K562 (cell line): Measurements from ENCODE around the gene FIBP. TPM values are rescaled to one million over a fixed set of nuclear protein-coding genes. Genes with fewer than 3 reads are reported as not detected.

Source experiments
- DDX20 ChIP-seq: fragments of 450-650 bp; IDR thresholded peaks from 2 replicates; pipeline ENCODE4 v1.6.1; 2016; ENCODE audit warnings: missing genetic modification characterization, low read depth, mild to moderate bottlenecking, missing compliant biosample characterization, moderate library complexity
- KLF10 ChIP-seq: fragments of 250-450 bp; sonication (Bioruptor Pico); IDR thresholded peaks from 2 replicates; pipeline ENCODE4 v1.6.1; 2021; ENCODE audit warnings: matching md5 sums
- NCOR1 ChIP-seq: fragments of 450-650 bp; IDR thresholded peaks from 2 replicates; pipeline ENCODE4 v1.6.1; 2016; ENCODE audit warnings: mild to moderate bottlenecking, moderate library complexity
- ZC3H11A ChIP-seq: IDR thresholded peaks from 2 replicates; pipeline ENCODE4 v1.6.1; 2012; ENCODE audit warnings: low read depth, low read length, improper control_type of control experiment
- ZNF3 ChIP-seq: fragments of 250-450 bp; sonication (Bioruptor Pico); IDR thresholded peaks from 2 replicates; pipeline ENCODE4 v1.5.0; 2021; ENCODE audit warnings: mild to moderate bottlenecking, moderate library complexity
- polyA plus RNA-seq, 8 experiments: library from polyadenylated mRNA; depleted of rRNA in 4 of 8; stranded (reverse) in 5 of 8; unstranded in 3 of 8; fragments of >200 nt; fragmentation: Nextera tagmentation in 2 of 8; fragmentation: Illumina TruSeq in 1 of 8; extraction: Ambion mirVana in 2 of 8; extraction: Trizol in 1 of 8; gene quantifications; 2 replicates each; pipeline versions ENCODE4 v1.2.1 to v1.2.3, GENCODE V29; 2011 to 2014; ENCODE audit warnings: inconsistent platforms in 1 of 8, missing spikeins in 1 of 8
- total RNA-seq, 7 experiments: library from RNA; depleted of rRNA in 6 of 7; stranded (reverse); fragments of >200 nt in 6 of 7; fragmentation: Illumina TruSeq in 2 of 7; extraction: Trizol in 2 of 7; gene quantifications; 2 replicates each; pipeline versions ENCODE4 v1.2.1 to v1.2.3, GENCODE V29; 2011 to 2021; ENCODE audit warnings: low replicate concordance in 1 of 7
- TF ChIP-seq, protein P1 (sequence below), 2 experiments: fragments of 450-650 bp; formaldehyde crosslinking in 1 of 2; IDR thresholded peaks; 2 replicates each; pipeline versions ENCODE4 v1.4.0 to v1.6.1; 2014 to 2020; ENCODE audit warnings: mild to moderate bottlenecking in 2 of 2, borderline replicate concordance in 1 of 2, low read depth in 1 of 2
- TF ChIP-seq, protein P2 (sequence below), 2 experiments: fragments of 450-650 bp in 1 of 2; sonication (generic) in 1 of 2; formaldehyde crosslinking in 1 of 2; IDR thresholded peaks in 1 of 2; conservative IDR thresholded peaks in 1 of 2; 2 replicates each; pipeline versions ENCODE4 v1.6.1 to v1.8.1; 2016 to 2023; ENCODE audit warnings: mild to moderate bottlenecking in 2 of 2, moderate library complexity in 2 of 2, inconsistent platforms in 1 of 2, missing genetic modification reagents in 1 of 2
- TF ChIP-seq, protein P3 (sequence below): sonication (generic); formaldehyde crosslinking; IDR thresholded peaks from 2 replicates; pipeline ENCODE4 v1.8.0; 2023; ENCODE audit warnings: mild to moderate bottlenecking, missing genetic modification reagents
- TF ChIP-seq, protein P4 (sequence below): sonication (generic); formaldehyde crosslinking; IDR thresholded peaks from 2 replicates; pipeline ENCODE4 v1.9.0; 2022; ENCODE audit warnings: mild to moderate bottlenecking, missing genetic modification reagents
- TF ChIP-seq, protein P5 (sequence below): fragments of 250-450 bp; sonication (Bioruptor Pico); IDR thresholded peaks from 2 replicates; pipeline ENCODE4 v1.6.1; 2021; ENCODE audit warnings: mild to moderate bottlenecking

The FIBP gene
- total and polyA plus RNA-seq, 9 of the 15 experiments (the other 6 are each of a cell fraction or from before 2014, with no cell fraction given) = 41.2 to 79.2 (median 48.6) TPM

DNA sequence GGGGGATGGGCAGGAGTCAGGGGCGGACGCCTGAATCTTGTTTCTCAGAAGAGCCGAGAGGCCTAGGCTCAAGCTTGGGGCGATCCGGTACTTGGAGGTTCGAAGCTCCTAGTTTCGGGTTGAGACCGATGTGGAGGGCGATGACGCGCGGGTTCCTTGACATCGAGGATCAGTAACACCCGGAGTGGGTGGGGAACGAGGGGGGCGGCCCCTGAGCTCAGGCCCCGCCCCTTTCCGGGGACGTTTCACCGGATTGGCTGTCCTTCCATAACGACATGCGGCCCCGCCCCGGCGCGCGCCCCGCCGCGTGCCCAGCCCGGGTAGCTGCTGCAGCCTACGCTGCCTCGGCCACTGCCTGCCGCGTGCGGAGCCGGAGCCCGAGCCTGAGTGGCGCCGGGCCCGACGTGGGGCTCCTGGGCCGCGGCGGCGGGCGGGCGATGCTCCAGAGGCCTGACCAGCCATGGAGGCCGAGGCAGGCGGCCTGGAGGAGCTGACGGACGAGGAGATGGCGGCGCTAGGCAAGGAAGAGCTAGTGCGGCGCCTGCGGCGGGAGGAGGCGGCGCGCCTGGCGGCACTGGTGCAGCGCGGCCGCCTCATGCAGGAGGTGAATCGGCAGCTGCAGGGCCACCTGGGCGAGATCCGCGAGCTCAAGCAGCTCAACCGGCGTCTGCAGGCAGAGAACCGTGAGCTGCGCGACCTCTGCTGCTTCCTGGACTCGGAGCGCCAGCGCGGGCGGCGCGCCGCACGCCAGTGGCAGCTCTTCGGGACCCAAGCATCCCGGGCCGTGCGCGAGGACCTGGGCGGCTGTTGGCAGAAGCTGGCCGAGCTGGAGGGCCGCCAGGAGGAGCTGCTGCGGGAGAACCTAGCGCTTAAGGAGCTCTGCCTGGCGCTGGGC is 2.3 kb upstream of the FIBP start, which contains the start of gene CCDC85B (continued):
- TF ChIP-seq, protein P1, sequence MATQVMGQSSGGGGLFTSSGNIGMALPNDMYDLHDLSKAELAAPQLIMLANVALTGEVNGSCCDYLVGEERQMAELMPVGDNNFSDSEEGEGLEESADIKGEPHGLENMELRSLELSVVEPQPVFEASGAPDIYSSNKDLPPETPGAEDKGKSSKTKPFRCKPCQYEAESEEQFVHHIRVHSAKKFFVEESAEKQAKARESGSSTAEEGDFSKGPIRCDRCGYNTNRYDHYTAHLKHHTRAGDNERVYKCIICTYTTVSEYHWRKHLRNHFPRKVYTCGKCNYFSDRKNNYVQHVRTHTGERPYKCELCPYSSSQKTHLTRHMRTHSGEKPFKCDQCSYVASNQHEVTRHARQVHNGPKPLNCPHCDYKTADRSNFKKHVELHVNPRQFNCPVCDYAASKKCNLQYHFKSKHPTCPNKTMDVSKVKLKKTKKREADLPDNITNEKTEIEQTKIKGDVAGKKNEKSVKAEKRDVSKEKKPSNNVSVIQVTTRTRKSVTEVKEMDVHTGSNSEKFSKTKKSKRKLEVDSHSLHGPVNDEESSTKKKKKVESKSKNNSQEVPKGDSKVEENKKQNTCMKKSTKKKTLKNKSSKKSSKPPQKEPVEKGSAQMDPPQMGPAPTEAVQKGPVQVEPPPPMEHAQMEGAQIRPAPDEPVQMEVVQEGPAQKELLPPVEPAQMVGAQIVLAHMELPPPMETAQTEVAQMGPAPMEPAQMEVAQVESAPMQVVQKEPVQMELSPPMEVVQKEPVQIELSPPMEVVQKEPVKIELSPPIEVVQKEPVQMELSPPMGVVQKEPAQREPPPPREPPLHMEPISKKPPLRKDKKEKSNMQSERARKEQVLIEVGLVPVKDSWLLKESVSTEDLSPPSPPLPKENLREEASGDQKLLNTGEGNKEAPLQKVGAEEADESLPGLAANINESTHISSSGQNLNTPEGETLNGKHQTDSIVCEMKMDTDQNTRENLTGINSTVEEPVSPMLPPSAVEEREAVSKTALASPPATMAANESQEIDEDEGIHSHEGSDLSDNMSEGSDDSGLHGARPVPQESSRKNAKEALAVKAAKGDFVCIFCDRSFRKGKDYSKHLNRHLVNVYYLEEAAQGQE (IDR thresholded peaks at IDR 0.05; ENCODE audit: borderline replicate concordance) = no peak
- TF ChIP-seq, protein P1 (CRISPR knock-in tag; IDR thresholded peaks at IDR 0.05; ENCODE audit: low read depth) = peak; percentile 59; the same call in 1 of the 2 replicates
- TF ChIP-seq, protein P2, sequence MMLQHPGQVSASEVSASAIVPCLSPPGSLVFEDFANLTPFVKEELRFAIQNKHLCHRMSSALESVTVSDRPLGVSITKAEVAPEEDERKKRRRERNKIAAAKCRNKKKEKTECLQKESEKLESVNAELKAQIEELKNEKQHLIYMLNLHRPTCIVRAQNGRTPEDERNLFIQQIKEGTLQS (IDR thresholded peaks at IDR 0.05) = no peak
- TF ChIP-seq, protein P2 (CRISPR knock-in tag; conservative IDR thresholded peaks at IDR 0.05) = no peak
- no peak for TF ChIP-seq NCOR1
- TF ChIP-seq, protein P3, sequence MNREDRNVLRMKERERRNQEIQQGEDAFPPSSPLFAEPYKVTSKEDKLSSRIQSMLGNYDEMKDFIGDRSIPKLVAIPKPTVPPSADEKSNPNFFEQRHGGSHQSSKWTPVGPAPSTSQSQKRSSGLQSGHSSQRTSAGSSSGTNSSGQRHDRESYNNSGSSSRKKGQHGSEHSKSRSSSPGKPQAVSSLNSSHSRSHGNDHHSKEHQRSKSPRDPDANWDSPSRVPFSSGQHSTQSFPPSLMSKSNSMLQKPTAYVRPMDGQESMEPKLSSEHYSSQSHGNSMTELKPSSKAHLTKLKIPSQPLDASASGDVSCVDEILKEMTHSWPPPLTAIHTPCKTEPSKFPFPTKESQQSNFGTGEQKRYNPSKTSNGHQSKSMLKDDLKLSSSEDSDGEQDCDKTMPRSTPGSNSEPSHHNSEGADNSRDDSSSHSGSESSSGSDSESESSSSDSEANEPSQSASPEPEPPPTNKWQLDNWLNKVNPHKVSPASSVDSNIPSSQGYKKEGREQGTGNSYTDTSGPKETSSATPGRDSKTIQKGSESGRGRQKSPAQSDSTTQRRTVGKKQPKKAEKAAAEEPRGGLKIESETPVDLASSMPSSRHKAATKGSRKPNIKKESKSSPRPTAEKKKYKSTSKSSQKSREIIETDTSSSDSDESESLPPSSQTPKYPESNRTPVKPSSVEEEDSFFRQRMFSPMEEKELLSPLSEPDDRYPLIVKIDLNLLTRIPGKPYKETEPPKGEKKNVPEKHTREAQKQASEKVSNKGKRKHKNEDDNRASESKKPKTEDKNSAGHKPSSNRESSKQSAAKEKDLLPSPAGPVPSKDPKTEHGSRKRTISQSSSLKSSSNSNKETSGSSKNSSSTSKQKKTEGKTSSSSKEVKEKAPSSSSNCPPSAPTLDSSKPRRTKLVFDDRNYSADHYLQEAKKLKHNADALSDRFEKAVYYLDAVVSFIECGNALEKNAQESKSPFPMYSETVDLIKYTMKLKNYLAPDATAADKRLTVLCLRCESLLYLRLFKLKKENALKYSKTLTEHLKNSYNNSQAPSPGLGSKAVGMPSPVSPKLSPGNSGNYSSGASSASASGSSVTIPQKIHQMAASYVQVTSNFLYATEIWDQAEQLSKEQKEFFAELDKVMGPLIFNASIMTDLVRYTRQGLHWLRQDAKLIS (CRISPR knock-in tag) = no peak
- TF ChIP-seq ZNF3 (CRISPR knock-in tag) = no peak
- TF ChIP-seq ZC3H11A = no peak
- TF ChIP-seq, protein P4, sequence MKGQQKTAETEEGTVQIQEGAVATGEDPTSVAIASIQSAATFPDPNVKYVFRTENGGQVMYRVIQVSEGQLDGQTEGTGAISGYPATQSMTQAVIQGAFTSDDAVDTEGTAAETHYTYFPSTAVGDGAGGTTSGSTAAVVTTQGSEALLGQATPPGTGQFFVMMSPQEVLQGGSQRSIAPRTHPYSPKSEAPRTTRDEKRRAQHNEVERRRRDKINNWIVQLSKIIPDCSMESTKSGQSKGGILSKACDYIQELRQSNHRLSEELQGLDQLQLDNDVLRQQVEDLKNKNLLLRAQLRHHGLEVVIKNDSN (CRISPR knock-in tag) = no peak; the same call in 1 of the 2 replicates
- no peak for TF ChIP-seq KLF10 (CRISPR knock-in tag)
- TF ChIP-seq DDX20 (tag) = no peak
- TF ChIP-seq, protein P5, sequence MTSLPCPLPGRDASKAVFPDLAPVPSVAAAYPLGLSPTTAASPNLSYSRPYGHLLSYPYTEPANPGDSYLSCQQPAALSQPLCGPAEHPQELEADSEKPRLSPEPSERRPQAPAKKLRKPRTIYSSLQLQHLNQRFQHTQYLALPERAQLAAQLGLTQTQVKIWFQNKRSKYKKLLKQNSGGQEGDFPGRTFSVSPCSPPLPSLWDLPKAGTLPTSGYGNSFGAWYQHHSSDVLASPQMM (CRISPR knock-in tag) = no peak
